Measurements from ENCODE around the gene PIGR.
A peak's percentile ranks its signal among the peaks of the same experiment; 100 is the strongest.

Gene PIGR

GRCh38 chr1:206895325-206895724 lies 50.9 kb downstream of the PIGR start:
- H3K27me3 ChIP-seq (ENCODE audit: insufficient read depth, low read length, poor library complexity) = no peaks in the 10 kb centered on the region
- no peak overlapping the region for H4K5ac ChIP-seq (ENCODE audit: low read length)
- DNase-seq = peak; percentile 60
- H3K4ac ChIP-seq (ENCODE audit: low read depth, low read length) = no peak overlapping the region
- no peak overlapping the region for H3K56ac ChIP-seq (ENCODE audit: low read length)
- no peaks in the 10 kb centered on the region for H3K36me3 ChIP-seq (ENCODE audit: control insufficient read depth, insufficient read depth, low read length)
- H3K27ac ChIP-seq (ENCODE audit: low read depth, low read length) = no peak overlapping the region
- H3K79me1 ChIP-seq (ENCODE audit: low read length) = no peaks in the 10 kb centered on the region
- no peak overlapping the region for H3K9ac ChIP-seq (ENCODE audit: low read length)
- no peaks in the 10 kb centered on the region for H3K79me2 ChIP-seq (ENCODE audit: control insufficient read depth, insufficient read depth, low read length)
- no peak overlapping the region for H3K23ac ChIP-seq (ENCODE audit: low read length)
- no peak overlapping the region for H4K8ac ChIP-seq (ENCODE audit: low read depth, low read length)
- H3K4me1 ChIP-seq (ENCODE audit: control insufficient read depth, low read depth, low read length) = peaks cover 7% of the 10 kb centered on the region
- H2AK5ac ChIP-seq (ENCODE audit: low read length) = no peak overlapping the region
- H3K18ac ChIP-seq (ENCODE audit: low read length) = no peak overlapping the region
- no peak overlapping the region for H2BK15ac ChIP-seq (replicated peaks; ENCODE audit: low read depth)
- no peak overlapping the region for H3K4me3 ChIP-seq (ENCODE audit: low read length)
- no peak overlapping the region for H2BK5ac ChIP-seq (ENCODE audit: low read length)
- H3K4me2 ChIP-seq (ENCODE audit: low read length) = no peak overlapping the region
- no peak overlapping the region for H2BK120ac ChIP-seq (ENCODE audit: low read depth, low read length)
- no CpG with 5 or more reads among the region's 3 CpGs for WGBS (ENCODE audit: extremely low coverage, insufficient coverage, low lambda C conversion rate)

DNA sequence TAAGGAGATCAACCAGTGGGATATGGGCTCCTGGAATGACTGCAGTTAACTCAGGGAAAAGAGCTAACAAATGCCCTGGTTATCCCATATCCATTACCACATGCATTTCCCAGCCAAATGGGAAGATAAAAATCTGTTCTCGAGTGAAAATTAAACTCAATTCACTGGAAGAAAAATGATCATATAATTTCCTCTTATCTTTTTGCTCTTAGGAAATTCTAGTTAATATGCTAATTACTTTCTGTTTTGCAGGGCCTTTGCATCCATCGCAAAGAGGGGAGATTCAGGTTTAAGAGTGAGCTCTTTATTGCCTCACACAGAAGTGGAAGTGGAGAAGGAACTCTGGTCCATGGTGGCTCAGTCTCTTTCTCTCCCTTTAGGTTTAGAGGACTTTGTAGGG lies 52.9 kb downstream of the PIGR start:
- no peaks in the 10 kb centered on the region for H3K36me3 ChIP-seq (ENCODE audit: control insufficient read depth, insufficient read depth, low read length)
- no peak overlapping the region for H3K56ac ChIP-seq (ENCODE audit: low read length)
- no peak overlapping the region for H3K18ac ChIP-seq (ENCODE audit: low read length)
- no peak overlapping the region for H3K4me2 ChIP-seq (ENCODE audit: low read length)
- no peak overlapping the region for H2BK15ac ChIP-seq (replicated peaks; ENCODE audit: low read depth)
- H4K5ac ChIP-seq (ENCODE audit: low read length) = no peak overlapping the region
- DNase-seq = no peak
- no peaks in the 10 kb centered on the region for H3K79me1 ChIP-seq (ENCODE audit: low read length)
- H3K4me3 ChIP-seq (ENCODE audit: low read length) = no peak overlapping the region
- no CpG with 5 or more reads among the region's 2 CpGs for WGBS (ENCODE audit: extremely low coverage, insufficient coverage, low lambda C conversion rate)
- H2AK5ac ChIP-seq (ENCODE audit: low read length) = no peak overlapping the region
- no peak overlapping the region for H3K23ac ChIP-seq (ENCODE audit: low read length)
- no peaks in the 10 kb centered on the region for H3K79me2 ChIP-seq (ENCODE audit: control insufficient read depth, insufficient read depth, low read length)
- no peak overlapping the region for H2BK5ac ChIP-seq (ENCODE audit: low read length)
- no peaks in the 10 kb centered on the region for H3K27me3 ChIP-seq (ENCODE audit: insufficient read depth, low read length, poor library complexity)
- no peak overlapping the region for H4K8ac ChIP-seq (ENCODE audit: low read depth, low read length)
- H3K4me1 ChIP-seq (ENCODE audit: control insufficient read depth, low read depth, low read length) = peaks cover 11% of the 10 kb centered on the region
- no peak overlapping the region for H3K27ac ChIP-seq (ENCODE audit: low read depth, low read length)
- no peak overlapping the region for H3K9ac ChIP-seq (ENCODE audit: low read length)
- H3K4ac ChIP-seq (ENCODE audit: low read depth, low read length) = no peak overlapping the region
- no peak overlapping the region for H2BK120ac ChIP-seq (ENCODE audit: low read depth, low read length)

GRCh38 chr1:206892351-206892984 lies 53.8 kb downstream of the PIGR start:
- Histone ChIP-seq H3K23ac (ENCODE audit: low read length) (no peak overlapping the region), H3K27ac (ENCODE audit: low read depth, low read length) (no peak overlapping the region), H3K4me1 (ENCODE audit: control insufficient read depth, low read depth, low read length) (peaks cover 11% of the 10 kb centered on the region), H2BK15ac (replicated peaks; ENCODE audit: low read depth) (no peak overlapping the region), H4K5ac (ENCODE audit: low read length) (no peak overlapping the region), H3K56ac (ENCODE audit: low read length) (no peak overlapping the region), H3K9ac (ENCODE audit: low read length) (no peak overlapping the region), H2BK5ac (ENCODE audit: low read length) (no peak overlapping the region), H3K18ac (ENCODE audit: low read length) (no peak overlapping the region), H3K4me3 (ENCODE audit: low read length) (no peak overlapping the region), H3K79me1 (ENCODE audit: low read length) (no peaks in the 10 kb centered on the region), H2AK5ac (ENCODE audit: low read length) (no peak overlapping the region), H3K4ac (ENCODE audit: low read depth, low read length) (no peak overlapping the region), H2BK120ac (ENCODE audit: low read depth, low read length) (no peak overlapping the region), H3K27me3 (ENCODE audit: insufficient read depth, low read length, poor library complexity) (no peaks in the 10 kb centered on the region), H3K79me2 (ENCODE audit: control insufficient read depth, insufficient read depth, low read length) (no peaks in the 10 kb centered on the region), H3K36me3 (ENCODE audit: control insufficient read depth, insufficient read depth, low read length) (no peaks in the 10 kb centered on the region), H4K8ac (ENCODE audit: low read depth, low read length) (no peak overlapping the region), H3K4me2 (ENCODE audit: low read length) (no peak overlapping the region)
- WGBS (ENCODE audit: extremely low coverage, insufficient coverage, low lambda C conversion rate) = no CpG with 5 or more reads among the region's 3 CpGs
- DNase-seq = no peak

GRCh38 chr1:206891412-206891811 lies 54.9 kb downstream of the PIGR start:
- Histone ChIP-seq H4K8ac (ENCODE audit: low read depth, low read length) (no peak overlapping the region), H3K79me2 (ENCODE audit: control insufficient read depth, insufficient read depth, low read length) (no peaks in the 10 kb centered on the region), H3K79me1 (ENCODE audit: low read length) (no peaks in the 10 kb centered on the region), H3K27ac (ENCODE audit: low read depth, low read length) (no peak overlapping the region), H3K23ac (ENCODE audit: low read length) (no peak overlapping the region), H3K4ac (ENCODE audit: low read depth, low read length) (no peak overlapping the region), H2BK5ac (ENCODE audit: low read length) (no peak overlapping the region), H3K4me2 (ENCODE audit: low read length) (no peak overlapping the region), H3K4me3 (ENCODE audit: low read length) (no peak overlapping the region), H3K27me3 (ENCODE audit: insufficient read depth, low read length, poor library complexity) (no peaks in the 10 kb centered on the region), H2AK5ac (ENCODE audit: low read length) (no peak overlapping the region), H3K4me1 (ENCODE audit: control insufficient read depth, low read depth, low read length) (peaks cover 11% of the 10 kb centered on the region), H3K9ac (ENCODE audit: low read length) (no peak overlapping the region), H4K5ac (ENCODE audit: low read length) (no peak overlapping the region), H2BK120ac (ENCODE audit: low read depth, low read length) (no peak overlapping the region), H3K56ac (ENCODE audit: low read length) (no peak overlapping the region), H3K36me3 (ENCODE audit: control insufficient read depth, insufficient read depth, low read length) (no peaks in the 10 kb centered on the region), H2BK15ac (replicated peaks; ENCODE audit: low read depth) (no peak overlapping the region), H3K18ac (ENCODE audit: low read length) (no peak overlapping the region)
- no peak for DNase-seq
- WGBS (ENCODE audit: extremely low coverage, insufficient coverage, low lambda C conversion rate) = no CpG with 5 or more reads among the region's 1 CpG

- Histone ChIP-seq H3K4me2 (ENCODE audit: low read length) (no peak overlapping the region), H3K36me3 (ENCODE audit: control insufficient read depth, insufficient read depth, low read length) (no peaks in the 10 kb centered on the region), H3K9ac (ENCODE audit: low read length) (no peak overlapping the region), H3K4me1 (ENCODE audit: control insufficient read depth, low read depth, low read length) (peaks cover 10% of the 10 kb centered on the region), H3K18ac (ENCODE audit: low read length) (no peak overlapping the region), H4K8ac (ENCODE audit: low read depth, low read length) (no peak overlapping the region), H3K79me2 (ENCODE audit: control insufficient read depth, insufficient read depth, low read length) (no peaks in the 10 kb centered on the region), H3K27me3 (ENCODE audit: insufficient read depth, low read length, poor library complexity) (no peaks in the 10 kb centered on the region), H3K79me1 (ENCODE audit: low read length) (no peaks in the 10 kb centered on the region), H3K4me3 (ENCODE audit: low read length) (no peak overlapping the region), H3K27ac (ENCODE audit: low read depth, low read length) (no peak overlapping the region), H3K23ac (ENCODE audit: low read length) (no peak overlapping the region), H2BK15ac (replicated peaks; ENCODE audit: low read depth) (no peak overlapping the region), H2BK5ac (ENCODE audit: low read length) (peak overlapping the region; percentile 12), H2AK5ac (ENCODE audit: low read length) (no peak overlapping the region), H4K5ac (ENCODE audit: low read length) (no peak overlapping the region), H3K4ac (ENCODE audit: low read depth, low read length) (no peak overlapping the region), H3K56ac (ENCODE audit: low read length) (no peak overlapping the region), H2BK120ac (ENCODE audit: low read depth, low read length) (no peak overlapping the region)
- peak; percentile 46 for DNase-seq
- WGBS (ENCODE audit: extremely low coverage, insufficient coverage, low lambda C conversion rate) = no CpG with 5 or more reads among the region's 15 CpGs
These were observed 55.9 kb downstream of the PIGR start for GRCh38 chr1:206890125-206891060.
